Hepatocyte (in vitro differentiated cells): ENCODE results near the gene PPP2R3A. TPM values are rescaled to one million over a fixed set of nuclear protein-coding genes. Genes with fewer than 3 reads are reported as not detected.

Experiments used
- DNase-seq: peaks from one replicate; pipeline ENCODE4 v3.0.0-alpha.2; 2016; ENCODE audit warnings: low spot score
- H2AFZ ChIP-seq: fragments of 200-600 bp; sonication (generic); 2 replicates; pipeline ENCODE4 v1.6.0; 2016; ENCODE audit warnings: antibody characterized with exemption, mild to moderate bottlenecking
- H3K27ac ChIP-seq: fragments of 200-600 bp; sonication (generic); 2 replicates; pipeline ENCODE4 v1.5.1; 2016; ENCODE audit warnings: mild to moderate bottlenecking
- H3K27me3 ChIP-seq: fragments of 200-600 bp; sonication (generic); 2 replicates; pipeline ENCODE4 v1.6.1; 2016
- H3K36me3 ChIP-seq: fragments of 200-600 bp; sonication (generic); replicated peaks from 2 replicates; pipeline ENCODE4 v1.5.1; 2016; ENCODE audit warnings: low read depth; ENCODE audit not compliant: insufficient read depth
- H3K4me1 ChIP-seq: fragments of 200-600 bp; sonication (generic); 2 replicates; pipeline ENCODE4 v1.5.1; 2016; ENCODE audit warnings: mild to moderate bottlenecking, moderate library complexity; ENCODE audit not compliant: insufficient read depth
- H3K4me2 ChIP-seq: fragments of 200-600 bp; sonication (generic); 2 replicates; pipeline ENCODE4 v1.6.0; 2016
- H3K4me3 ChIP-seq: fragments of 200-600 bp; sonication (generic); 2 replicates; pipeline ENCODE4 v1.5.1; 2016; ENCODE audit warnings: mild to moderate bottlenecking
- H3K79me2 ChIP-seq: fragments of 200-600 bp; sonication (generic); 2 replicates; pipeline ENCODE4 v1.6.0; 2017; ENCODE audit warnings: mild to moderate bottlenecking
- H3K9me2 ChIP-seq: fragments of 200-600 bp; sonication (generic); replicated peaks from 2 replicates; pipeline ENCODE4 v1.6.0; 2017; ENCODE audit warnings: mild to moderate bottlenecking; ENCODE audit not compliant: insufficient read depth
- H3K9me3 ChIP-seq: fragments of 200-600 bp; sonication (generic); 2 replicates; pipeline ENCODE4 v1.5.1; 2016; ENCODE audit warnings: low read depth, mild to moderate bottlenecking
- H4K20me1 ChIP-seq: fragments of 200-600 bp; sonication (generic); 2 replicates; pipeline ENCODE4 v1.6.0; 2016; ENCODE audit warnings: mild to moderate bottlenecking; ENCODE audit not compliant: insufficient read depth, poor library complexity, severe bottlenecking
- EZH2 ChIP-seq: fragments of 200-600 bp; sonication (generic); IDR thresholded peaks from 2 replicates; pipeline ENCODE4 v1.6.1; 2016; ENCODE audit warnings: antibody characterized with exemption, mild to moderate bottlenecking, borderline replicate concordance
- EZH2phosphoT487 ChIP-seq: fragments of 200-600 bp; sonication (generic); IDR thresholded peaks from one replicate; pipeline ENCODE4 v1.6.1; 2018; ENCODE audit warnings: antibody characterized with exemption, mild to moderate bottlenecking, low read depth, moderate library complexity; ENCODE audit not compliant: unreplicated experiment, severe bottlenecking
- WGBS: methylation state at CpG from one replicate; pipeline ENCODE4 v1.1.6; 2016; ENCODE audit warnings: low lambda C conversion rate; ENCODE audit errors: missing lambda C conversion rate; 5-methylcytosine and 5-hydroxymethylcytosine counted together
- polyA plus RNA-seq: library from polyadenylated mRNA; unstranded; fragments of >200 nt; fragmentation: Nextera tagmentation; extraction: Ambion mirVana; gene quantifications from 2 replicates; pipeline ENCODE4 v1.2.1, GENCODE V29; 2016
- total RNA-seq: library from RNA; depleted of rRNA; stranded (reverse); fragments of >200 nt; gene quantifications from 2 replicates; pipeline ENCODE4 v1.2.3, GENCODE V29; 2014
- TF ChIP-seq, protein P1 (sequence below): fragments of 200-600 bp; sonication (generic); IDR thresholded peaks from 2 replicates; pipeline ENCODE4 v1.5.1; 2016; ENCODE audit warnings: antibody characterized with exemption, mild to moderate bottlenecking; ENCODE audit not compliant: poor library complexity

The PPP2R3A gene
- total and polyA plus RNA-seq, 2 experiments from 2014 or later, result 6.7 to 20.2 TPM

DNA sequence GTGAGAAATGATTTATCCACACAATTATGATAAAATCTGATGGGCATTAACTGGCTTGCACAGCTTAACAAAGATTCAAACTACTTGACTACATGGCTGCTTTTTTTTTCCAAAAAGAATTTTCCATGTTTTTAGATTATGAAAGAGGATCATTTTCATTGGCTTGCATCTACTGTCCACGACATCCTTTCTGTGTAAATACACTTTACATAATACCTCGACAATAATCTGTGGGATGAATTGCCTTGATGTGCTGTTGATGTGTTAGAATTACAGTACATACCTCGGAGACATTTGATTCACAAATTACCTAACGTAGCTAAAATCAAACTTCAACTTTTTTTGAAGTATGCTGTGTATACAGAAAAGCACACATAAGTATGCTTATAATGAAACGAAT, 104.4 kb downstream of the PPP2R3A start:
- no peak overlapping the region for H3K27ac ChIP-seq
- H2AFZ ChIP-seq, result no peak overlapping the region
- no peaks in the 10 kb centered on the region for H3K9me2 ChIP-seq
- WGBS, result 94% methylated on average over 5 of the region's 5 CpGs
- no peak for DNase-seq
- TF ChIP-seq, protein P1, sequence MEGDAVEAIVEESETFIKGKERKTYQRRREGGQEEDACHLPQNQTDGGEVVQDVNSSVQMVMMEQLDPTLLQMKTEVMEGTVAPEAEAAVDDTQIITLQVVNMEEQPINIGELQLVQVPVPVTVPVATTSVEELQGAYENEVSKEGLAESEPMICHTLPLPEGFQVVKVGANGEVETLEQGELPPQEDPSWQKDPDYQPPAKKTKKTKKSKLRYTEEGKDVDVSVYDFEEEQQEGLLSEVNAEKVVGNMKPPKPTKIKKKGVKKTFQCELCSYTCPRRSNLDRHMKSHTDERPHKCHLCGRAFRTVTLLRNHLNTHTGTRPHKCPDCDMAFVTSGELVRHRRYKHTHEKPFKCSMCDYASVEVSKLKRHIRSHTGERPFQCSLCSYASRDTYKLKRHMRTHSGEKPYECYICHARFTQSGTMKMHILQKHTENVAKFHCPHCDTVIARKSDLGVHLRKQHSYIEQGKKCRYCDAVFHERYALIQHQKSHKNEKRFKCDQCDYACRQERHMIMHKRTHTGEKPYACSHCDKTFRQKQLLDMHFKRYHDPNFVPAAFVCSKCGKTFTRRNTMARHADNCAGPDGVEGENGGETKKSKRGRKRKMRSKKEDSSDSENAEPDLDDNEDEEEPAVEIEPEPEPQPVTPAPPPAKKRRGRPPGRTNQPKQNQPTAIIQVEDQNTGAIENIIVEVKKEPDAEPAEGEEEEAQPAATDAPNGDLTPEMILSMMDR, result no peak
- TF ChIP-seq EZH2phosphoT487, result no peak
- TF ChIP-seq EZH2, result no peak
- no peaks in the 10 kb centered on the region for H3K27me3 ChIP-seq
- H3K4me1 ChIP-seq, result no peaks in the 10 kb centered on the region
- H3K9me3 ChIP-seq, result no peaks in the 10 kb centered on the region
- H3K79me2 ChIP-seq, result no peaks in the 10 kb centered on the region
- no peaks in the 10 kb centered on the region for H3K36me3 ChIP-seq
- H3K4me2 ChIP-seq, result no peak overlapping the region
- H4K20me1 ChIP-seq, result no peaks in the 10 kb centered on the region
- no peak overlapping the region for H3K4me3 ChIP-seq

DNA sequence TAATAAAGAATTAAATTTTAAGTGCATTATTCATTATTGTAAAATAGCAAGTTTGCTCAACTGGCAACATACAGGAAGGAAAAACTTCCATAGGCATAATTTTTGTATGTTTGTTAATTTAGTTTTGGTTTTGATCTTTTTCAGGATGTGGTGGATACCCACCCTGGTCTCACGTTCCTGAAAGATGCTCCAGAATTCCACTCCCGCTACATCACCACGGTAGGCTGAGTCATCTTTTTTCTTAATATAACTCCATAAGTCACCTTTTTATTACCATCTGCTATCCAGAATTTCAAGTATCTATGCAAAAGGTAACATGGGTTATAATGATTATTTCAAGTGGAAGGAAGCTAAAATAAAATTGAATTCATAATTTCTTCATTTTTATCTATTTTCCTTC, 104.8 kb downstream of the PPP2R3A start:
- peak overlapping the region; percentile 9 for H3K27ac ChIP-seq
- 81% methylated on average over 3 of the region's 3 CpGs for WGBS

DNA sequence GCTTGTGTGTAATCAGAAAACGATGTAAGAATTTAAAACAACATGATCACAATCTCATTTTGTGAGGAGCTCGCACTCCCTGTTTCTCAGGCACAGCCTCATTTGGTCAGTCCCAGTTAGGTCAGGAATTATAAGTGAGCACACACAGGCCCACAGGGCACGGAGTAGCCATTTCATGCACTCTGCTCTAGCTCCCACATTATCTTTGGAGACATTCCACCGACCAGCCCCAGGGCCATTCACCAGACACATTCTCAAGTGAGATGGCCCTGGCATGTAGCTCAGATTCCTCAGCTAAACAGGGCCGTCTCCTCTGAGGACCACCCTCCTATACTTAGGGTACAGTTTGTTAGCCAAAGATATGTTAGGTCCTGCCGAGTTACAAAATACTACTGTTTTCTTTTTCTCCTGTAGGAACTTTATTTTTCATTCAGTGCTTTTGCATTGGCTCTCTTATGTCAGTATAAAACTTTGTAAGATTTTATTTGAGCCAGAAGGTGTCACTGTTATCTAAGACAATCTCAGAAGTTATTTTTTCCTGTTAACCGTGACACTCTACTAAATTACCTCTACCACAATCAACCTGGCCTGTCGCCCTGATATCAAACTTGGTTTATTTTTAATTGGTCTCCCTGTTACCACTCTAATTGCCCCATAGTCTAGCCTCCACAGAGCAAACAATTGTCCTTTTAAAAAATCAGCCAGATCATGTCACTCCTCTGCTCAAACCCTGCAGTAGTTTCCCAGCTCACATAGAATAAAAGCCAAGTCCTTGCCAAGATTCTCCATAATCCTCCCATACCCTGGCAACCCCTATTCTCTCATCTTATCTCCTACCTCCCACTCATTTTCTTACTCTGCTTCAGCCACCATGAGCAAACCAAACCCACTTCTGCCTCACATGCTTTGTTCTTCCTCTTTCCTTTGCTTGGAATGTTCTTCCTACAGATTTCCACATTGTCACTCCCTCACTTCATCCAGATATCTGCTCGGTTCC, 105.7 kb downstream of the PPP2R3A start:
- TF ChIP-seq, protein P1, result peak; percentile 25
- no peak for TF ChIP-seq EZH2phosphoT487
- H3K79me2 ChIP-seq, result no peaks in the 10 kb centered on the region
- no peaks in the 10 kb centered on the region for H3K27me3 ChIP-seq
- no peaks in the 10 kb centered on the region for H4K20me1 ChIP-seq
- no peaks in the 10 kb centered on the region for H3K36me3 ChIP-seq
- H3K4me2 ChIP-seq, result no peak overlapping the region
- H2AFZ ChIP-seq, result no peak overlapping the region
- H3K9me3 ChIP-seq, result no peaks in the 10 kb centered on the region
- peak overlapping the region; percentile 9 for H3K27ac ChIP-seq
- H3K9me2 ChIP-seq, result no peaks in the 10 kb centered on the region
- peak; percentile 5 for DNase-seq
- no peak overlapping the region for H3K4me3 ChIP-seq
- WGBS, result 45% methylated on average over 9 of the region's 9 CpGs
- no peaks in the 10 kb centered on the region for H3K4me1 ChIP-seq

More for the DNA sequence above, 104.8 kb downstream of the PPP2R3A start:
- H3K4me3 ChIP-seq, result no peak overlapping the region
- no peaks in the 10 kb centered on the region for H3K9me2 ChIP-seq
- no peaks in the 10 kb centered on the region for H3K27me3 ChIP-seq
- no peaks in the 10 kb centered on the region for H3K79me2 ChIP-seq
- no peak overlapping the region for H2AFZ ChIP-seq
- H3K9me3 ChIP-seq, result no peaks in the 10 kb centered on the region
- DNase-seq, result no peak
- TF ChIP-seq EZH2 (no peak), EZH2phosphoT487 (no peak)
- TF ChIP-seq, protein P1, result no peak
- no peak overlapping the region for H3K4me2 ChIP-seq
- H3K4me1 ChIP-seq, result no peaks in the 10 kb centered on the region
- no peaks in the 10 kb centered on the region for H4K20me1 ChIP-seq
- H3K36me3 ChIP-seq, result no peaks in the 10 kb centered on the region
